Loucy (cell line): Measurements from ENCODE around the gene ZBTB8A.

Experiments
- H2AFZ ChIP-seq: fragments of 200-600 bp; sonication (generic); 2 replicates; pipeline ENCODE4 v1.6.0; 2016; ENCODE audit warnings: antibody characterized with exemption, mild to moderate bottlenecking, low read length, moderate library complexity
- H3F3A ChIP-seq: fragments of 200-600 bp; 2 replicates; pipeline ENCODE4 v1.6.0; 2016; ENCODE audit warnings: antibody characterized with exemption, low read depth, mild to moderate bottlenecking
- H3K27me3 ChIP-seq: fragments of 200-600 bp; sonication (generic); 2 replicates; pipeline ENCODE4 v1.6.1; 2014; ENCODE audit warnings: low read length, mild to moderate bottlenecking; ENCODE audit not compliant: insufficient read depth, poor library complexity, severe bottlenecking
- H3K36me3 ChIP-seq: fragments of 200-600 bp; sonication (generic); 2 replicates; pipeline ENCODE4 v1.6.1; 2016; ENCODE audit warnings: low read length; ENCODE audit not compliant: insufficient read depth
- H3K4me1 ChIP-seq: fragments of 200-600 bp; sonication (generic); 2 replicates; pipeline ENCODE4 v1.5.1; 2014; ENCODE audit warnings: low read length, mild to moderate bottlenecking; ENCODE audit not compliant: insufficient read depth, poor library complexity, severe bottlenecking
- H3K4me2 ChIP-seq: fragments of 200-600 bp; sonication (generic); 2 replicates; pipeline ENCODE4 v1.6.0; 2014; ENCODE audit warnings: antibody characterized with exemption, low read length, low read depth, mild to moderate bottlenecking; ENCODE audit not compliant: poor library complexity, severe bottlenecking
- H3K4me3 ChIP-seq: fragments of 200-600 bp; sonication (generic); 2 replicates; pipeline ENCODE4 v1.5.1; 2014; ENCODE audit warnings: low read length, mild to moderate bottlenecking, mixed read lengths; ENCODE audit not compliant: poor library complexity, severe bottlenecking
- H3K79me2 ChIP-seq: fragments of 200-600 bp; sonication (generic); 2 replicates; pipeline ENCODE4 v1.6.1; 2014; ENCODE audit warnings: low read length; ENCODE audit not compliant: insufficient read depth
- H3K9ac ChIP-seq: fragments of 200-600 bp; sonication (generic); 2 replicates; pipeline ENCODE4 v1.6.0; 2014; ENCODE audit warnings: mild to moderate bottlenecking, low read depth, low read length, moderate library complexity; ENCODE audit not compliant: poor library complexity, severe bottlenecking
- H3K9me2 ChIP-seq: fragments of 200-600 bp; sonication (generic); replicated peaks from 2 replicates; pipeline ENCODE4 v1.6.1; 2016; ENCODE audit warnings: low read depth, low read length, mixed read lengths
- H3K9me3 ChIP-seq: fragments of 200-600 bp; sonication (generic); 2 replicates; pipeline ENCODE4 v1.6.1; 2014; ENCODE audit warnings: mild to moderate bottlenecking, antibody characterized with exemption, low read length, low read depth; ENCODE audit not compliant: insufficient read depth
- H4K20me1 ChIP-seq: fragments of 200-600 bp; sonication (generic); 2 replicates; pipeline ENCODE4 v1.6.0; 2014; ENCODE audit warnings: antibody characterized with exemption, low read length, mild to moderate bottlenecking; ENCODE audit not compliant: insufficient read depth, poor library complexity, severe bottlenecking
- EZH2phosphoT487 ChIP-seq: fragments of 200-600 bp; IDR thresholded peaks from 2 replicates; pipeline ENCODE4 v1.6.1; 2018; ENCODE audit warnings: antibody characterized with exemption, mild to moderate bottlenecking, moderate library complexity, borderline replicate concordance
- TF ChIP-seq, protein P1 (sequence below): fragments of 200-600 bp; sonication (generic); conservative IDR thresholded peaks from 2 replicates; pipeline ENCODE4 v1.5.1; 2014; ENCODE audit warnings: mild to moderate bottlenecking, antibody characterized with exemption, low read length

ZBTB8A gene

DNA sequence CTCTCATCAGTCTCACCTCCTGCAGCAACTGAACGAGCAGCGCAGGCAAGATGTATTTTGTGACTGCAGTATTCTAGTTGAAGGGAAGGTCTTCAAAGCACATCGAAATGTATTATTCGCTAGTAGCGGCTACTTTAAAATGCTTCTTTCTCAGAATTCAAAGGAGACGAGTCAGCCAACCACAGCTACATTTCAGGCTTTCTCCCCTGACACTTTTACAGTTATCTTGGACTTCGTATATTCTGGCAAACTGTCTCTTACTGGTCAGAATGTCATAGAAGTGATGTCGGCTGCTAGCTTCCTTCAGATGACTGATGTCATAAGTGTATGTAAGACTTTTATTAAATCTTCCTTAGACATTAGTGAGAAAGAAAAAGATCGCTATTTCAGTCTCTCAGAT lies 53.7 kb downstream of the ZBTB8A start:
- no peaks in the 10 kb centered on the region for H3K4me1 ChIP-seq
- no peak overlapping the region for H2AFZ ChIP-seq
- no peaks in the 10 kb centered on the region for H3K27me3 ChIP-seq
- no peaks in the 10 kb centered on the region for H3K79me2 ChIP-seq
- no peaks in the 10 kb centered on the region for H3F3A ChIP-seq
- H3K4me3 ChIP-seq, result no peak overlapping the region
- H3K9ac ChIP-seq, result no peak overlapping the region
- H3K36me3 ChIP-seq, result peaks cover 43% of the 10 kb centered on the region; the same call in 1 of the 2 replicates
- H3K9me2 ChIP-seq, result no peaks in the 10 kb centered on the region
- no peak overlapping the region for H3K4me2 ChIP-seq
- TF ChIP-seq EZH2phosphoT487, result no peak
- TF ChIP-seq, protein P1, sequence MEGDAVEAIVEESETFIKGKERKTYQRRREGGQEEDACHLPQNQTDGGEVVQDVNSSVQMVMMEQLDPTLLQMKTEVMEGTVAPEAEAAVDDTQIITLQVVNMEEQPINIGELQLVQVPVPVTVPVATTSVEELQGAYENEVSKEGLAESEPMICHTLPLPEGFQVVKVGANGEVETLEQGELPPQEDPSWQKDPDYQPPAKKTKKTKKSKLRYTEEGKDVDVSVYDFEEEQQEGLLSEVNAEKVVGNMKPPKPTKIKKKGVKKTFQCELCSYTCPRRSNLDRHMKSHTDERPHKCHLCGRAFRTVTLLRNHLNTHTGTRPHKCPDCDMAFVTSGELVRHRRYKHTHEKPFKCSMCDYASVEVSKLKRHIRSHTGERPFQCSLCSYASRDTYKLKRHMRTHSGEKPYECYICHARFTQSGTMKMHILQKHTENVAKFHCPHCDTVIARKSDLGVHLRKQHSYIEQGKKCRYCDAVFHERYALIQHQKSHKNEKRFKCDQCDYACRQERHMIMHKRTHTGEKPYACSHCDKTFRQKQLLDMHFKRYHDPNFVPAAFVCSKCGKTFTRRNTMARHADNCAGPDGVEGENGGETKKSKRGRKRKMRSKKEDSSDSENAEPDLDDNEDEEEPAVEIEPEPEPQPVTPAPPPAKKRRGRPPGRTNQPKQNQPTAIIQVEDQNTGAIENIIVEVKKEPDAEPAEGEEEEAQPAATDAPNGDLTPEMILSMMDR, result no peak
- H4K20me1 ChIP-seq, result no peaks in the 10 kb centered on the region
- no peaks in the 10 kb centered on the region for H3K9me3 ChIP-seq

DNA sequence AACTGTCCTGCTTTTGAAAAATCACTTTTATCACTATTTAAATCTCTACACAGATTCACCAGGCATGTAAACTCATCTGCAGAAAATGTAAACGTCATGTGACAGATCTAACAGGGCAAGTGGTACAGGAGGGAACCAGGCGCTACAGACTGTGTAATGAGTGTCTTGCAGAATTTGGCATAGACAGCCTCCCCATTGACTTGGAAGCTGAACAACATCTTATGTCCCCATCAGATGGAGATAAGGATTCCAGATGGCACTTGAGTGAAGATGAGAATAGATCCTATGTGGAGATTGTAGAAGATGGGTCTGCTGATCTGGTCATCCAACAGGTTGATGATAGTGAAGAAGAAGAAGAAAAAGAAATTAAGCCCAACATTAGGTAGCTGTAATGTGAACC lies 60.8 kb downstream of the ZBTB8A start:
- no peaks in the 10 kb centered on the region for H3K27me3 ChIP-seq
- no peaks in the 10 kb centered on the region for H3F3A ChIP-seq
- H3K4me3 ChIP-seq, result no peak overlapping the region
- H3K4me1 ChIP-seq, result no peaks in the 10 kb centered on the region
- no peak overlapping the region for H3K9ac ChIP-seq
- peaks cover 34% of the 10 kb centered on the region; the same call in 1 of the 2 replicates for H3K36me3 ChIP-seq
- H3K4me2 ChIP-seq, result no peak overlapping the region
- no peak for TF ChIP-seq EZH2phosphoT487
- TF ChIP-seq, protein P1, result no peak
- no peaks in the 10 kb centered on the region for H4K20me1 ChIP-seq
- no peaks in the 10 kb centered on the region for H3K9me2 ChIP-seq
- no peaks in the 10 kb centered on the region for H3K79me2 ChIP-seq
- no peaks in the 10 kb centered on the region for H3K9me3 ChIP-seq
- no peak overlapping the region for H2AFZ ChIP-seq

DNA sequence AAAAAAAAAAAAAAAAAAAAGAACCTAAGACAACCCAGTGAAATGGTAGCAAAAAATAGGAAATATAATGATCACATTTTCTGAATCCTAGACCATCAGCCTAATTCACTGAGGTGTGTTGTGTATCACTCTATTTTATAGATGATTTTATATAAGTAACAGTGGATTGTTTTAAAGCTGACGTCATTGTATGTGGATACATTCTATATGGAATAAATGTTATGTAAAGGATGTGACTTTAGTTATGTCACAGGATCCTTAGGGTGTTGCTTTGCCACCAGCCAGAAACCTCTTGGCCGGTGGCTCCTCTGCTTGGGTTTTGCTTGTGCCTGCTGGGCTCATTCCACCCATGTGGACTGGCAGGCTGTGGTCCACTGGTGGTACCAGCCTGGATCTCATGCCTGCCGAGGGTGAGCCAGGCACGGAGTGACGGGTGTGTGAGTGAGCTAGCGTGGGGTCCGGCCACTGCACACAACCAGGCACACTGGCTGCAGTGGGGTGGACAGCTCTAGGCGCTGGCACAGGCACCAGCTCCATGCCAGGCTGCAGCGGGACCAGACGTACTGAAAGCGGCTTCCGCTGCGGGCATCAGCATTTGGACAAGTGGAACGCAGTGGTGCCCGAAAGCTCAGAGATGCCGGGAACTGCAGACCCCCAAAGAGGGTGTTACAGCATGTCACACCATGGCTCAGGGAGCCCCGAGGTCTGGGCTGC lies 66.6 kb downstream of the ZBTB8A start:
- H2AFZ ChIP-seq, result no peak overlapping the region
- H3K4me1 ChIP-seq, result no peaks in the 10 kb centered on the region
- H3K9me3 ChIP-seq, result no peaks in the 10 kb centered on the region
- H4K20me1 ChIP-seq, result no peaks in the 10 kb centered on the region
- no peak for TF ChIP-seq EZH2phosphoT487
- TF ChIP-seq, protein P1, result no peak
- no peaks in the 10 kb centered on the region for H3K27me3 ChIP-seq
- H3K79me2 ChIP-seq, result no peaks in the 10 kb centered on the region
- H3K4me3 ChIP-seq, result no peak overlapping the region
- H3F3A ChIP-seq, result no peaks in the 10 kb centered on the region
- no peaks in the 10 kb centered on the region for H3K9me2 ChIP-seq
- no peak overlapping the region for H3K4me2 ChIP-seq
- no peak overlapping the region for H3K9ac ChIP-seq
- H3K36me3 ChIP-seq, result 0 out of 2 replicates have a peak, but pooled peaks cover 2% of the 10 kb centered on the region
